A549 (cell line): ENCODE measurements around the gene GSTO1. TPM values are rescaled to one million over a fixed set of nuclear protein-coding genes. Genes with fewer than 3 reads are reported as not detected.

ENCODE experiments used
- ATAC-seq, 2 experiments: fragments of 200-7000 bp in 1 of 2; fragments of >200 bp in 1 of 2; cut with Nextera tagmentation in 1 of 2; cut with Tn5 transposase in 1 of 2; 3 replicates each; pipeline versions ENCODE4 v1.8.0 to v1.9.1; 2018 to 2020; ENCODE audit warnings: mild to moderate bottlenecking in 1 of 2, moderate library complexity in 1 of 2
- CTCF ChIA-PET: fragments of 300-600 bp; sonication (Branson Sonifier 250); formaldehyde crosslinking; extraction: SDS; loops from one replicate; lab custom pipeline; 2021; ENCODE audit warnings: antibody characterized with exemption, inconsistent platforms; lab: Yijun Ruan, JAX
- POLR2A ChIA-PET: fragments of 350-600 bp; formaldehyde crosslinking; extraction: SDS; loops from one replicate; lab custom pipeline; 2021; ENCODE audit warnings: antibody characterized with exemption, inconsistent platforms; lab: Yijun Ruan, JAX
- DNase-seq, 2 experiments: peaks; one replicate each; pipeline versions ENCODE4 v3.0.0 to v3.0.0-alpha.2; 2011 to 2016; ENCODE audit warnings: low read depth in 1 of 2, low spot score in 1 of 2
- FAIRE-seq: peaks from 2 replicates; lab custom pipeline; 2011; peaks lifted over from hg19 to GRCh38; lab: Jason Lieb, UNC
- H3K27ac ChIP-seq, 2 experiments: fragments of >200 bp; sonication (Bioruptor Twin); formaldehyde crosslinking; 3 replicates each; pipeline ENCODE4 v1.5.1; 2016 to 2017
- H3K4me1 ChIP-seq: fragments of >200 bp; sonication (Bioruptor Twin); formaldehyde crosslinking; 3 replicates; pipeline ENCODE4 v1.6.1; 2016
- H3K4me2 ChIP-seq: fragments of >200 bp; sonication (Bioruptor Twin); formaldehyde crosslinking; 3 replicates; pipeline ENCODE4 v1.6.1; 2016
- H3K4me3 ChIP-seq: fragments of >200 bp; sonication (Bioruptor Twin); formaldehyde crosslinking; 3 replicates; pipeline ENCODE4 v1.5.1; 2016
- H3K9me3 ChIP-seq: fragments of >200 bp; sonication (Bioruptor Twin); formaldehyde crosslinking; 3 replicates; pipeline ENCODE4 v1.6.1; 2016
- BHLHE40 ChIP-seq: IDR thresholded peaks from 2 replicates; pipeline ENCODE4 v1.6.1; 2012; ENCODE audit warnings: low read depth, low read length, inconsistent platforms
- CBX2 ChIP-seq: fragments of 200-600 bp; sonication (generic); IDR thresholded peaks from 2 replicates; pipeline ENCODE4 v1.6.1; 2016; ENCODE audit warnings: low read depth, mild to moderate bottlenecking, borderline replicate concordance
- CBX8 ChIP-seq: fragments of 200-600 bp; sonication (generic); IDR thresholded peaks from 2 replicates; pipeline ENCODE4 v1.6.1; 2016
- CEBPB ChIP-seq, 2 experiments: fragments of >200 bp in 1 of 2; sonication (Bioruptor Twin) in 1 of 2; formaldehyde crosslinking in 1 of 2; IDR thresholded peaks; 2 replicates each; pipeline ENCODE4 v1.6.1; 2012 to 2016
- E2F6 ChIP-seq: IDR thresholded peaks from 2 replicates; pipeline ENCODE4 v1.6.1; 2012; ENCODE audit warnings: low read depth, borderline replicate concordance
- EHMT2 ChIP-seq: fragments of 200-600 bp; sonication (generic); IDR thresholded peaks from 2 replicates; pipeline ENCODE4 v1.6.1; 2016; ENCODE audit warnings: antibody characterized with exemption, low read depth, mild to moderate bottlenecking, moderate library complexity
- FOSB ChIP-seq: fragments of 250-450 bp; sonication (Bioruptor Pico); IDR thresholded peaks from 2 replicates; pipeline ENCODE4 v1.5.0; 2020; ENCODE audit warnings: mild to moderate bottlenecking, moderate library complexity
- GATA3 ChIP-seq: IDR thresholded peaks from 2 replicates; pipeline ENCODE4 v1.6.1; 2012; ENCODE audit warnings: borderline replicate concordance
- HOXB5 ChIP-seq: fragments of 250-450 bp; sonication (Bioruptor Pico); IDR thresholded peaks from 2 replicates; pipeline ENCODE4 v1.5.0; 2020; ENCODE audit warnings: mild to moderate bottlenecking, moderate library complexity
- JUN ChIP-seq, 2 experiments: fragments of >200 bp; sonication (Bioruptor Twin); formaldehyde crosslinking; IDR thresholded peaks; 2 replicates in 1 of 2; 3 replicates in 1 of 2; pipeline ENCODE4 v1.6.1; 2016 to 2017
- JUNB ChIP-seq: fragments of >200 bp; sonication (Bioruptor Twin); formaldehyde crosslinking; IDR thresholded peaks from 2 replicates; pipeline ENCODE4 v1.6.1; 2016
- KDM5A ChIP-seq: fragments of 200-600 bp; sonication (generic); IDR thresholded peaks from 2 replicates; pipeline ENCODE4 v1.6.1; 2016; ENCODE audit warnings: antibody characterized with exemption, mild to moderate bottlenecking
- MAZ ChIP-seq: fragments of 150-350 bp; IDR thresholded peaks from 2 replicates; pipeline ENCODE4 v1.6.1; 2014; ENCODE audit warnings: antibody characterized with exemption, low read depth, low read length, borderline replicate concordance
- NFE2L2 ChIP-seq: fragments of 150-350 bp; conservative IDR thresholded peaks from 2 replicates; pipeline ENCODE4 v1.6.1; 2014; ENCODE audit warnings: low read length
- NPAS2 ChIP-seq: fragments of 250-450 bp; sonication (Bioruptor Pico); IDR thresholded peaks from 2 replicates; pipeline ENCODE4 v1.8.0; 2022; ENCODE audit warnings: mild to moderate bottlenecking, moderate library complexity, borderline replicate concordance
- NR3C1 ChIP-seq: fragments of >200 bp; sonication (Bioruptor Twin); formaldehyde crosslinking; IDR thresholded peaks from 3 replicates; pipeline ENCODE4 v1.6.1; 2017
- PHF8 ChIP-seq: fragments of 200-600 bp; sonication (generic); IDR thresholded peaks from 2 replicates; pipeline ENCODE4 v1.6.1; 2016; ENCODE audit warnings: low read depth, mild to moderate bottlenecking, antibody characterized with exemption, moderate library complexity, borderline replicate concordance
- RFX5 ChIP-seq: fragments of 450-650 bp; IDR thresholded peaks from 2 replicates; pipeline ENCODE4 v1.7.1; 2014; ENCODE audit warnings: antibody characterized with exemption, mild to moderate bottlenecking, moderate library complexity
- SMC3 ChIP-seq: fragments of >200 bp; sonication (Bioruptor Twin); formaldehyde crosslinking; IDR thresholded peaks from 3 replicates; pipeline ENCODE4 v1.6.1; 2018; ENCODE audit warnings: inconsistent platforms
- SREBF2 ChIP-seq: fragments of 450-650 bp; IDR thresholded peaks from 2 replicates; pipeline ENCODE4 v1.6.1; 2014; ENCODE audit warnings: mild to moderate bottlenecking, moderate library complexity
- TP53 ChIP-seq: fragments of 250-450 bp; sonication (Bioruptor Pico); IDR thresholded peaks from 2 replicates; pipeline ENCODE4 v1.5.0; 2021; ENCODE audit warnings: mild to moderate bottlenecking, moderate library complexity
- USF2 ChIP-seq: fragments of 450-650 bp; IDR thresholded peaks from 2 replicates; pipeline ENCODE4 v1.6.1; 2014; ENCODE audit warnings: antibody characterized with exemption
- ZFP36 ChIP-seq: fragments of 450-650 bp; IDR thresholded peaks from 2 replicates; pipeline ENCODE4 v1.6.1; 2014; ENCODE audit warnings: borderline replicate concordance; ENCODE audit not compliant: partially characterized antibody
- ZSCAN20 ChIP-seq: fragments of 250-450 bp; sonication (Bioruptor Pico); IDR thresholded peaks from 2 replicates; pipeline ENCODE4 v1.8.0; 2022; ENCODE audit warnings: mild to moderate bottlenecking, moderate library complexity
- WGBS: methylation state at CpG from one replicate; pipeline ENCODE4 v1.1.6; 2017; ENCODE audit errors: missing lambda C conversion rate; 5-methylcytosine and 5-hydroxymethylcytosine counted together
- polyA plus RNA-seq, 4 experiments: library from polyadenylated mRNA; depleted of rRNA in 3 of 4; stranded (reverse); fragments of >200 nt; fragmentation: RNase III in 1 of 4; extraction: RNeasy Plus Mini Kit Qiagen cat#74134 plus additional on column Dnase treatment in 1 of 4; gene quantifications; 2 replicates in 3 of 4; 3 replicates in 1 of 4; pipeline ENCODE4 v1.2.3, GENCODE V29; 2011 to 2017
- TF ChIP-seq, protein P1 (sequence below): fragments of 250-450 bp; sonication (Bioruptor Pico); IDR thresholded peaks from 2 replicates; pipeline ENCODE4 v1.5.0; 2020; ENCODE audit warnings: low read depth, mild to moderate bottlenecking, moderate library complexity
- TF ChIP-seq, protein P2 (sequence below): fragments of >200 bp; sonication (Bioruptor Twin); formaldehyde crosslinking; IDR thresholded peaks from 3 replicates; pipeline ENCODE4 v1.6.1; 2016
- TF ChIP-seq, protein P3 (sequence below): fragments of 250-450 bp; sonication (Bioruptor Pico); IDR thresholded peaks from 2 replicates; pipeline ENCODE4 v1.5.0; 2021; ENCODE audit warnings: mild to moderate bottlenecking, moderate library complexity, borderline replicate concordance
- TF ChIP-seq, protein P4 (sequence below): fragments of 150-350 bp; IDR thresholded peaks from 2 replicates; pipeline ENCODE4 v1.6.1; 2014; ENCODE audit warnings: low read depth, mild to moderate bottlenecking, low read length

The GSTO1 gene
- polyA plus RNA-seq, 2 of the 4 experiments (the other 2 are of a cell fraction): 163 to 204 TPM

DNA sequence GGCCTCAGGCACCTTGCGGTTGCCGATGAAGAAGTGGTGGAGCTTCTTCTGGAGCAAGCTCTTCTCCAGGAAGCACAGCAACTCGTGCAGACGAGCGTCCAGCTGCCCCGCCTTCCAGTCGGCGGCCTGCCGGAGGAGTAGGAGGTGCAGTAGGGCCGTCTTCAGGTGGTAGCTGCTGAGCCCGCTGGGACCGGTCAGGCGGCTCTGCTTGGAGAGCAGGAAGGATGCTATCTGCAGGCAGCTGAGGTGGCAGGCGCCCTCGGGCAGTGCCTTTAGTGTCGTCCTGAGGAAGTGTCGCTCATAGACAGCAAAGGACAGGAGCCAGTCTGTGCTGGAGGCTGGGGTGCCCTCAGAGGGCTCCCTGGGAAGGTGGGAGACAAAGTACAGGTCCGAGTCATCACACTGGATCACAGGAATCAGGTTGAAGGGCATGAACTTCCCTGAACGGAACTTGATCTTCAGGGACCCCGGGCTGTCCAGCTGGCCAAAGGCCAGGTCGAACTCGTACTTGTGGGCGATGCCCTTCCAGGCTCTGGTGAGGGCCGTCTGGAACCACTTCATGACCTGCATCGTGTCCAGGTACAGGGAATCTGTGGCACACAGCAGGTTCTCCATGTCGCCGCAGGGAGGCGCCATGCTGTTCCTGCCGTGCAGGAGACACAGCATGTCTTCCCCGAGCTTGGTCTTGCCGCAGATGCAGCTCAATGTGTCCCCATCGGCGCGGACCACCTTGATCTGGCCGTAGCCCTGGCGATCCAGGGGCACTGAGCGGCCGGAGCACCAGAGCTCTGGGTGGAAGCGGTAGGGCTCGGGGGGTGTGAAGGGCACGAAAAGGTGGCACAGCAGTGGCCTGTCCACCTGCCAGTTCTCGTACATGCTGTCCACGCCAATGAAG is 60.1 kb downstream of the GSTO1 start:
- DNase-seq: no peak
- no peak for FAIRE-seq
- TF ChIP-seq, protein P1, sequence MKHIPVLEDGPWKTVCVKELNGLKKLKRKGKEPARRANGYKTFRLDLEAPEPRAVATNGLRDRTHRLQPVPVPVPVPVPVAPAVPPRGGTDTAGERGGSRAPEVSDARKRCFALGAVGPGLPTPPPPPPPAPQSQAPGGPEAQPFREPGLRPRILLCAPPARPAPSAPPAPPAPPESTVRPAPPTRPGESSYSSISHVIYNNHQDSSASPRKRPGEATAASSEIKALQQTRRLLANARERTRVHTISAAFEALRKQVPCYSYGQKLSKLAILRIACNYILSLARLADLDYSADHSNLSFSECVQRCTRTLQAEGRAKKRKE (CRISPR knock-in tag): no peak
- TF ChIP-seq, protein P2, sequence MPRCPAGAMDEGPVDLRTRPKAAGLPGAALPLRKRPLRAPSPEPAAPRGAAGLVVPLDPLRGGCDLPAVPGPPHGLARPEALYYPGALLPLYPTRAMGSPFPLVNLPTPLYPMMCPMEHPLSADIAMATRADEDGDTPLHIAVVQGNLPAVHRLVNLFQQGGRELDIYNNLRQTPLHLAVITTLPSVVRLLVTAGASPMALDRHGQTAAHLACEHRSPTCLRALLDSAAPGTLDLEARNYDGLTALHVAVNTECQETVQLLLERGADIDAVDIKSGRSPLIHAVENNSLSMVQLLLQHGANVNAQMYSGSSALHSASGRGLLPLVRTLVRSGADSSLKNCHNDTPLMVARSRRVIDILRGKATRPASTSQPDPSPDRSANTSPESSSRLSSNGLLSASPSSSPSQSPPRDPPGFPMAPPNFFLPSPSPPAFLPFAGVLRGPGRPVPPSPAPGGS: no peak
- TF ChIP-seq E2F6 (no peak), BHLHE40 (no peak), CEBPB (IDR thresholded peaks at IDR 0.05) (no peak), FOSB (CRISPR knock-in tag) (no peak), JUN (IDR thresholded peaks at IDR 0.05) (no peak), PHF8 (no peak), ZFP36 (no peak), MAZ (no peak), RFX5 (no peak), NFE2L2 (no peak), USF2 (no peak), EHMT2 (no peak), CBX2 (no peak), NR3C1 (no peak), CBX8 (no peak), GATA3 (no peak)
- TF ChIP-seq, protein P3, sequence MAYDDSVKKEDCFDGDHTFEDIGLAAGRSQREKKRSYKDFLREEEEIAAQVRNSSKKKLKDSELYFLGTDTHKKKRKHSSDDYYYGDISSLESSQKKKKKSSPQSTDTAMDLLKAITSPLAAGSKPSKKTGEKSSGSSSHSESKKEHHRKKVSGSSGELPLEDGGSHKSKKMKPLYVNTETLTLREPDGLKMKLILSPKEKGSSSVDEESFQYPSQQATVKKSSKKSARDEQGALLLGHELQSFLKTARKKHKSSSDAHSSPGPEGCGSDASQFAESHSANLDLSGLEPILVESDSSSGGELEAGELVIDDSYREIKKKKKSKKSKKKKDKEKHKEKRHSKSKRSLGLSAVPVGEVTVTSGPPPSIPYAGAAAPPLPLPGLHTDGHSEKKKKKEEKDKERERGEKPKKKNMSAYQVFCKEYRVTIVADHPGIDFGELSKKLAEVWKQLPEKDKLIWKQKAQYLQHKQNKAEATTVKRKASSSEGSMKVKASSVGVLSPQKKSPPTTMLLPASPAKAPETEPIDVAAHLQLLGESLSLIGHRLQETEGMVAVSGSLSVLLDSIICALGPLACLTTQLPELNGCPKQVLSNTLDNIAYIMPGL: no peak
- TF ChIP-seq, all 56 proteins: peak for 0
- Histone ChIP-seq H3K4me3 (no peak overlapping the region), H3K9me3 (no peaks in the 10 kb centered on the region), H3K27ac (no peak overlapping the region), H3K4me1 (peaks cover 23% of the 10 kb centered on the region), H3K4me2 (no peak overlapping the region)
- POLR2A ChIA-PET: no interaction called here
- CTCF ChIA-PET: interaction anchor here (1.3 to 17.2 kb wide), 4 partner anchors 10 to 33 kb away, joined by 3 to 267 read pairs (median 72); no protein-coding TSS in a partner anchor
- ATAC-seq: no peak
- 93% methylated on average over 35 of the region's 43 CpGs for WGBS

DNA sequence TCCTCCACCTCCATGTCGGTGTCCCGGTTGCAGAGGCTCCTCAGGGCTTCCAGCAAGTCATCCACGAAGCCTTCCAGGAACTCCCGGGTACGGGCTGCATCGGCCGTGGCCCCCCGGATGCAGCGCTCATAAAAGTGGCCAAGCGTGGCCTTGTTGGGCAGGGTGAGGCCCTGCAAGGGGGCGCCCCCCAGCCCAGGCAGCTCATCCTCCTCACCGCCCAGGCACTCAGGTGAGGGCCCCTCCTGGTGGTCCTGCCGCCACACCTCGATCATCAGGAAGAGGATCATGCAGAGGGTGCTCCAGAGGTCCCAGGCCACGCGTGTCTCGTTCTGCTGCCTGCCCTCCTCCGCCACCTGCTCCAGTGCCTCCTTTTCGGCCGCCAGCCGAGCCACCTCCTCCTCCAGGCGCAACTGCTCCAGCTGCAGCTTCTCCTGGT is 60.8 kb downstream of the GSTO1 start:
- ChIA-PET POLR2A (no interaction called here), CTCF (interaction anchor here (1.3 to 17.2 kb wide), 4 partner anchors 10 to 33 kb away, joined by 3 to 267 read pairs (median 72); no protein-coding TSS in a partner anchor)
- Histone ChIP-seq H3K4me2 (no peak overlapping the region), H3K4me1 (peaks cover 23% of the 10 kb centered on the region), H3K4me3 (no peak overlapping the region), H3K9me3 (no peaks in the 10 kb centered on the region), H3K27ac (no peak overlapping the region)
- FAIRE-seq (no peak), DNase-seq (no peak), ATAC-seq (no peak)
- TF ChIP-seq, protein P2: no peak
- no peak for TF ChIP-seq TP53 (CRISPR knock-in tag)
- TF ChIP-seq SMC3: no peak
- TF ChIP-seq MAZ: no peak
- TF ChIP-seq, protein P4, sequence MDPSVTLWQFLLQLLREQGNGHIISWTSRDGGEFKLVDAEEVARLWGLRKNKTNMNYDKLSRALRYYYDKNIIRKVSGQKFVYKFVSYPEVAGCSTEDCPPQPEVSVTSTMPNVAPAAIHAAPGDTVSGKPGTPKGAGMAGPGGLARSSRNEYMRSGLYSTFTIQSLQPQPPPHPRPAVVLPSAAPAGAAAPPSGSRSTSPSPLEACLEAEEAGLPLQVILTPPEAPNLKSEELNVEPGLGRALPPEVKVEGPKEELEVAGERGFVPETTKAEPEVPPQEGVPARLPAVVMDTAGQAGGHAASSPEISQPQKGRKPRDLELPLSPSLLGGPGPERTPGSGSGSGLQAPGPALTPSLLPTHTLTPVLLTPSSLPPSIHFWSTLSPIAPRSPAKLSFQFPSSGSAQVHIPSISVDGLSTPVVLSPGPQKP: no peak
- TF ChIP-seq NPAS2: no peak
- no peak for TF ChIP-seq ZSCAN20 (CRISPR knock-in tag)
- no peak for TF ChIP-seq NFE2L2
- no peak for TF ChIP-seq KDM5A
- TF ChIP-seq SREBF2: no peak
- TF ChIP-seq HOXB5 (CRISPR knock-in tag): no peak
- TF ChIP-seq JUNB: no peak
- TF ChIP-seq ZFP36: no peak
- WGBS: 92% methylated on average over 22 of the region's 22 CpGs
